ENCODE results near the gene SLC27A6.
"Not testable (repeated sequence)": the region's sequence is repeated elsewhere in the genome, so short reads cannot be mapped to it uniquely, and the experiment has no call there.

SLC27A6 gene, protein sequence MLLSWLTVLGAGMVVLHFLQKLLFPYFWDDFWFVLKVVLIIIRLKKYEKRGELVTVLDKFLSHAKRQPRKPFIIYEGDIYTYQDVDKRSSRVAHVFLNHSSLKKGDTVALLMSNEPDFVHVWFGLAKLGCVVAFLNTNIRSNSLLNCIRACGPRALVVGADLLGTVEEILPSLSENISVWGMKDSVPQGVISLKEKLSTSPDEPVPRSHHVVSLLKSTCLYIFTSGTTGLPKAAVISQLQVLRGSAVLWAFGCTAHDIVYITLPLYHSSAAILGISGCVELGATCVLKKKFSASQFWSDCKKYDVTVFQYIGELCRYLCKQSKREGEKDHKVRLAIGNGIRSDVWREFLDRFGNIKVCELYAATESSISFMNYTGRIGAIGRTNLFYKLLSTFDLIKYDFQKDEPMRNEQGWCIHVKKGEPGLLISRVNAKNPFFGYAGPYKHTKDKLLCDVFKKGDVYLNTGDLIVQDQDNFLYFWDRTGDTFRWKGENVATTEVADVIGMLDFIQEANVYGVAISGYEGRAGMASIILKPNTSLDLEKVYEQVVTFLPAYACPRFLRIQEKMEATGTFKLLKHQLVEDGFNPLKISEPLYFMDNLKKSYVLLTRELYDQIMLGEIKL

DNA sequence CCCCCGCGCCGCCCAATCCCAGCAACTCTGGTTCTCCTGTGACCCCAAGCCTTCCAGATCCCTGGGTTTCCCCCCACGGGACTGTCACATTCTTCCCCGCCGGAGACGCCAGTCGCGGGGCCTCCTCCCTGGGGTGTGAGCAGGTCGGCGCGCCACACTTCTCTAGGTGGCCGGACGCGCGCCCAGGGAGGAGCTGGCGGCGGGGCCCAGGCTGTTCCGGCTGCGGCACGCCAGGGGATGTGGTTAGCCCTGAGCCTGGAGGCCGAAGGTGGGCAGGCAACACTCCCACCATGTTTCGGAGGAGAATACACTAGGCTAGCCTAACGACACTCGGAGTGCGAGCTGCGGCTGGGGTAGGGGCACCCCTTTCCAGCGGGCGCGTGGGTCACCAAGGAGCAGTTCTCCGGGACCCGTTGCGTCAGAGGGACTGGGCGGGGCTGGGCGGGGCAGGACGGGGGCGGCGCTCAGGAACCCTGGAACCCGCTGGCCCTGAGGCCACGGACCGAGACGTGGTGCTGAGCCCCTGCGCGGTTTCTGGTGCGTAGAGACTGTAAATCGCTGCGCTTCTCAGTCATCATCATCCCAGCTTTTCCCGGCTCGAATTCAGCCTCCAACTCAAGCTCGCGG is at the start of gene SLC27A6:
Gene SLC27A6 (plus strand): TSS at position 478 of the 627 bp plus-strand sequence. CDS start 650 bp downstream, outside the sequence.
- DNase-seq, result no peak

DNA sequence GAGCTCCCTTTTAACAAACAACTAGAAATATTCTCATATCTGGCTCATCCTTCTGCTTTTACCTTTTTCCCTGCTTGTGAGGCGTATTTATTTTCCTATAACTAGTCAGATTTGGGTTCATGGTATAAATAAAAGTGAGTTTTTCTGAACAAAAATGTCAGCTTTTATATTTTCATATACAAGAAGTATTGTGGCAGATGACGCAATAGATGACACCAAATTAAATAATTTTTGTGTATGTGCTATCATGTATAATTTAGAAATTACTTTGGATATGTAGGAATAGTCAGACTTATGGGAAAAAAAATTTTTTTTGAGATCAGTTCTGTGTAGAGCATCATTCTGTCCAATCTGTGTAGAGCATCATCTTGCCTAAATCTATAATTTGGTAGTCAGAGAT is 45.7 kb upstream of the SLC27A6 start:
- DNase-seq, result no peak

DNA sequence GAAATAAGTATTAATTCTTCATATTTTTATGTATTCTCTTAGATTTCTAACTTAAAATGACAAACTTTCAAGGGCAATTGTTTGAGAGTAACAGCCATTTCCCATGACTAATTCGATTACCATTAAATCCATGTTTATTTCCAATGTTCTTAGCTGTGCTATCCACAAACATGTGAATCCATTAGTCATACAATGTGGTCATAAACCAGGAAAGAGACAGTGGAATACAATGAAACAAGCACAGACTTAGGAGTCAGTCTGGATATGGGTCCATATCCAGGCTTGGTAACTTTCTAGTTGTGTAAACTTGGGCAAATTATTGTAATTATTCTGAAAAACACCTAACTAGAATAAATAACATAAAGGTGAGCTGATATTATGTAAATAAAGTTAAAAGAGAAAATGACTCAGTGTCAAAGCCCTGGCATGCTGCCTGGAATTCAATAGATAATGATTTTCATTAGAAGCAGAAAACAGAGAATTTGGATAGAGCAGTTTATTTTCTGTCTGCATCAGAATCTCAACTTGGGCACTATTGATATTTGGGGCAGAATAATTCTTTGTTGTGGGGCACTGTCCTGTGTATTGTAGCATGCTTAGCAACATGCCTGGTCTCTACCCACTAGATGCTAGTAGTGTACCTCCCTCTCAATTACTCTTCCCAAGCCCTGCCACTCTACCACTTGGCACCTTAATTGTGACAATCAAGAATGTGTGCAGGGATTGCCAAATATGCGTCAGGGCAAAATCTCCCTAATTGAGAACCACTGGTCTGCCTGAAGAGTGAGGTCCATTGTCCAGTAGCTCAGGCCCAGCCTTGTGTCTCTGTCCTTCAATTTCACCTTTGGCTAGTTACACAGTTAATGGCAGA is 44.7 kb upstream of the SLC27A6 start:
- DNase-seq, result no peak

DNA sequence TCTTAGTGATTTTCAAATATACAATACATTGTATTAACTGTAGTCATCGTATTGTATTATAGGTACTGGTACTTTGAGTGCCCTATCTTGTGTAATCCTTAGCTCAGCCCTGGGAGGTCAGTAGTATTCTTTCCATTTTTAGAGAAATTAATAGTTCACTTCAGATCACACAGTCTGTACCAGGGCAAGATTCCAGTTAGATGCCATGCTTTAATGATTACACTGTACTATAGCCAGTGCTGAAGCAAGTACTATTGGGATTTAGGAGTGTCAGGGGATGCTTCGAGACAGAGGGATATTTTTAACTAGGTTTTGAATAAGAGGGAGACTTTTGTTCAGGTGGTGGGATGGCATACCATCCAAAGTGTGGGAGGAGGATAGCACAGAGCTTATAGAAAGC is 41.0 kb upstream of the SLC27A6 start:
- DNase-seq, result no peak

DNA sequence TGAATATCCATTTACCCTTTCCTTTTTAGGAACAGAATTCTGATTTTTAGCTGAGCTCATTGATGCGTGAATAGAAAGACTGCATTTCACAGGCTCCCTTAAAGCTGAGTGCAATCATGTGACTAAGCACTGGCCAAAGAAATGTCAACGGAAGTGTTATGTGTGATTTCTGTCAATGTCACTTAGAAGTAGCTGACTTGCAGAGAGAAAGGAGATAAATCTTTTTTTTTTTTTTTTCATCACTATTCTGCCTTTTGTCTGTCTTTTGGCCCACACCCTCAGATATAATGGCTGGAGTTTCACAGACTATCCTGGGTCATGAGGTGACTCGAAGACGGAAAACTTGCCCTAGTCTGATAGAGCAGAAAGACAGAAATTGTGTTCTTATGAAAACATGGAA is 39.3 kb upstream of the SLC27A6 start:
- no peak for DNase-seq

DNA sequence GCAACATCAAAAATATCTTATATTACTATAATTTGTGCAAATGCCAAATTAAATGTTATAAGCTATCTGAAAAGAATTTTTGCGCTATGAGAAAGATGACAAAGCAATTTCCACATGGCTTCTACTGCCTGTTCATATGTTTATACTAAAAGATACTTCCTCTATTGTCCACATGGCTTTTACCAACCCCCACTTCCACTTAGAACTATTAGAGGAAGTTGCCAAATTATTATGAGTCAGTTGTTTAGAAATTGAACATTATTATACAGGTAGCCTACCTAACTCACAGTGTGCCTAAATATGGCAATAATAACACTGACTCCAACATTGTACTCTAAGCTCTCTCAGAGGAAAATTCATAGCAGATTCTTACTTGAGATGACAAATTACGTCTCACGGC is 37.6 kb upstream of the SLC27A6 start:
- peak; percentile 48 for DNase-seq

DNA sequence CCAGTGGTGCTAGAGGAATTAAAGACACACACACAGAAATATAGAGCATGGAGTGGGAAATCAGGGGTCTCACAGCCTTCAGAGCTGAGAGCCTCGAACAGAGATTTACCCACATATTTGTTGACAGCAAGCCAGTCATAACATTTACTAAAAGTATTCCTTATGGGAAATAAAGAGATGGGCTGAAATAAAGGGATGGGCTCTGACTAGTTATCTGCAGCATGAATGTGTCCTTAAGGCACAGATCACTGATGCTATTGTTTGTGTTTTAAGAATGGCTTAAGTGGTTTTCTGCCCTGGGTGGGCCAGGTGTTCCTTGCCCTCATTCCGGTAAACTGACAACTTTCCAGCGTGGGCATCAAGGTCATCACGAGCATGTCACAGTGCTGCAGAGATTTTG is 33.1 kb upstream of the SLC27A6 start:
- not testable (repeated sequence) for DNase-seq

DNA sequence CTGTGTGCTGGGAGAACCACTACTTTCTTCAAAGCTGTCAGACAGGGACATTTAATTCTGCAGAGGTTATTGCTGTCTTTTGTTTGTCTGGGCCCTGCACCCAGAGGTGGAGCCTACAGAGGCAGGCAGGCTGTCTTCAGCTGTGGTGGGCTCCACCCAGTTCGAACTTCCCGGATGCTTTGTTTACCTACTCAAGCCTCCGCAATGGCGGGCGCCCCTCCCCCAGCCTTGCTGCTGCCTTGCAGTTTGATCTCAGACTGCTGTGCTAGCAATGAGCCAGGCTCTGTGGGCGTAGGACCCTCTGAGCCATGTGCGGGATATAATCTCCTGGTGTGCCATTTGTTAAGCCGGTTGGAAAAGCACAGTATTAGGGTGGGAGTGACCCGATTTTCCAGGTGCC is 22.2 kb upstream of the SLC27A6 start:
- not testable (repeated sequence) for DNase-seq

DNA sequence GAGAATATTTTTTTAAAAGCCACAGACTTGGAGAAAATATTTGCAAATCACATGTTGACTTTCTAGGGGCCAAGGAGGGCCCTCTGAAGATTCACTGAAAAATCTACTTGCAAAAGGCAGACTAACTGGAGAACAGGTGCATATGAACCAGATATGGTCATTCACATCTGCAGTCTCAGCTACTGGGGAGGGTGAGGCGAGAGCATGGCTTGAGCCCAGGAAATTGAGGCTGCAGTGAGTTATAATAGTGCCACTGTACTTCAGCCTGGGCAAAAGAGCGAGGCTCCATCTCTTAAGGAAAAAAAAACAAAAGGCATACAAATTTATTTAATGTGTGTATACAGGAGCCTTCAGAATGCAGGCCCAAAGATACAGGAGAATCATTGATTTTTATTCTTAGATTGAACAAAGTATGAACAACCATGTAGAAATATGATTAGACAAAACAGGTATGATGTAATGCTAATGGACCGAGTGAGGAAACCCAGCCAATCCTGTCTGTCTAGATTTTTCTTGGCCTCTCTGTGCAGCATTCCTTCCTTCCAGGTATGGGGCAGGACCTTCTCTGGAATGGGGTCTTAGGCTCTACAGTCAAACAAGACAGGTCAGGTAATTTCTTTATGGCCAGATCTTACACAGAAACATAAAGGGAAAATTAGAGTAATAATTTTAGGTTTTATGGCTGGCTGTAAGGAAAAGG is 15.3 kb upstream of the SLC27A6 start:
- no peak for DNase-seq

DNA sequence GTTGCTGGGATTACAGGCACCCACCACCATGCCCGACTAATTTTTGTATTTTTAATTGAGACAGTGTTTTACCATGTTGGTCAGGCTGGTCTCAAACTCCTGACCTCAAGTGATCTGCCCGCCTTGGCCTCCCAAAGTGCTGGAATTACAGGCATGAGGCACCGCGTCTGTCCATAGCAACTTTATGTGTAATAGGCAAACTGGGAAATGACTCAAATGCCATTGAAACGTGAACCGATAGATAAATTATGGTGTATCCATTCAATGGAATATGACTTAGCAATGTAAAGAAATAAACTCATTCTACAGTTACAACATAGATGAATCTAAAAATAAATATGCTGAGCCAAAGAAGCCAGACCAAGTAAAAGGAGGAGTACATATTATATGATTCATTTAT is 14.0 kb upstream of the SLC27A6 start:
- not testable (repeated sequence) for DNase-seq

DNA sequence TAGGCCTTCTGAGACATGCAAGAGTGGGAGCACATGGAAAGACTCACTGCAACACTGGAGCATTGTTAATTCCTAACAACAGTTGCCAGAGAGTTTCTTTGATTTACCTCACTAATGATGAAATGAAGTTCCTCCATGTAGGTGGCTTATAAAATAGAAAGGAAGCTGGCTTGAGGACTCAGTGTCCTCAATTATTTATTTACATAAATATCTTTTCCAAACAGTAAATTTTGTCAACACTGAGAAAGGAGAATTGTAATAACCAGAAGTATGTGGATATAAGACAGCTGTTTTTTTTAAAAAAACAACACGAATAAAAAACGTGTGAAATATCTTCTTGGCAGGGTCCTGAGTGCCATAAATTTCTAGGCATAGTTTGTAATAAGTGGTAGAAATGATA is 9.1 kb upstream of the SLC27A6 start:
- no peak for DNase-seq

DNA sequence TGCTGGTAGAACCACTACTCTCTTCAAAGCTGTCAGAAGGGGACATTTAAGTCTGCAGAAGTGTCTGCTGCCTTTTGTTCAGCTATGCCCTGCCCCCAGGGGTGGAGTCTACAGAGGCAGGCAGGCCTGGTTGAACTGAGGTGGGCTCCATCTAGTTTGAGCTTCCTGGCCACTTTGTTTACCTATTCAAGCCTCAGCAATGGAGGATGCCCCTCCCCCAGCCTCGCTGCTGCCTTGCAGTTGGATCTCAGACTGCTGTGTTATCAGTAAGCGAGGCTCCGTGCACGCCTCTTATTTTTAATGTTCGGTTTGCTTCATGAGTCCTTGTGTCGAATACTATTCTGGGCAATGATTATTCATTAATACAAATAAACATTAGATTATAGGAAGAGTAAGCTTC is 3.1 kb upstream of the SLC27A6 start:
- no peak for DNase-seq

DNA sequence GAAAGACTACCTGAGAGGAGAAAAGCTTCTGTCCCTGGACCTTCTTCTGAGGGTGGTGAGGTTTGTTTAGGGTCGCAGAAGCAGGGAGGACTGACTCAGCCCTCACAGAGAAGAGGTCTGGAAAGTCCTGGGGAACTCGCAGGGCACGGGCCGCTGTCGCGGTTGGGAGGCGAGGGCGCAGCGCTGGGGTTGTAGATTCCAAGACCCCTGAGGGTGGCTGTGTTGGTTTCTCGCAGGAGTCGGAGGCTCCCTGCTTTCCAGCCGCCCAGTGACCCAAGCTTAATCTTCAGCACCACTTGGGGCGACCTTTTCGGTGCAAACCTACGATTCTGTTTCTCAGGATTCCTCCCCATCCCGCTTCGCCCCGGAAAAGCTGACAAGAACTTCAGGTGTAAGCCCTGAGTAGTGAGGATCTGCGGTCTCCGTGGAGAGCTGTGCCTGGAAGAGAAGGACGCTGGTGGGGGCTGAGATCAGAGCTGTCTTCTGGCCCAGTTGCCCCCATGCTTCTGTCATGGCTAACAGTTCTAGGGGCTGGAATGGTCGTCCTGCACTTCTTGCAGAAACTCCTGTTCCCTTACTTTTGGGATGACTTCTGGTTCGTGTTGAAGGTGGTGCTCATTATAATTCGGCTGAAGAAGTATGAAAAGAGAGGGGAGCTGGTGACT is 482 bp downstream of the SLC27A6 start:
- DNase-seq, result no peak

DNA sequence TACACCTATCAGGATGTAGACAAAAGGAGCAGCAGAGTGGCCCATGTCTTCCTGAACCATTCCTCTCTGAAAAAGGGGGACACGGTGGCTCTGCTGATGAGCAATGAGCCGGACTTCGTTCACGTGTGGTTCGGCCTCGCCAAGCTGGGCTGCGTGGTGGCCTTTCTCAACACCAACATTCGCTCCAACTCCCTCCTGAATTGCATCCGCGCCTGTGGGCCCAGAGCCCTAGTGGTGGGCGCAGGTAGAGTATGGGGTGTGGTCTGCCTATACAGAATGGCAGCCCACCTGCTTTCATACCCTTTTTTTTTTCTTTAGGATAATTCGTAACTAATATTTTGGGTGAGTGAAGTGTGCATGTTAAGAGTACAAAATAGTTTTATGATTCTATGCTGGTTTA is 1.1 kb downstream of the SLC27A6 start:
- no peak for DNase-seq

DNA sequence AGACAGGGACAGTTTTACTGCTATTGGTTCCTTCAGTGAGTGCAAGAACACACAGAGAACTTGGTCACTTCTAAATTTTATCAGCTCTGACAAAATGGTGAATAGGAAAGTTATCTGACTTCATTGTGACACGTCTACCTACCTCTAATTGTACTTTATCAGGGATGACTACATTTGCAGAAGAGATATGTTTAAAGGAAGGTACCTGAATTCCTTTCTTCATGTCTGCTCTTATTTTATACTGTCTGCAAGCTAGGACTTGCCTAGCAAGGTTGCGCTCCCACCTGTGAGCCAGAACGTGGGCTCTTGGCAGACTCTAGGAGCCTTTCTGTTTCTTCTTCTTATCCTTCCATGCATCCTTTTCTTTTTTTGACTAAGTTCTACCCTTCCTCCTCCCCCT is 1.6 kb downstream of the SLC27A6 start:
- DNase-seq, result no peak

DNA sequence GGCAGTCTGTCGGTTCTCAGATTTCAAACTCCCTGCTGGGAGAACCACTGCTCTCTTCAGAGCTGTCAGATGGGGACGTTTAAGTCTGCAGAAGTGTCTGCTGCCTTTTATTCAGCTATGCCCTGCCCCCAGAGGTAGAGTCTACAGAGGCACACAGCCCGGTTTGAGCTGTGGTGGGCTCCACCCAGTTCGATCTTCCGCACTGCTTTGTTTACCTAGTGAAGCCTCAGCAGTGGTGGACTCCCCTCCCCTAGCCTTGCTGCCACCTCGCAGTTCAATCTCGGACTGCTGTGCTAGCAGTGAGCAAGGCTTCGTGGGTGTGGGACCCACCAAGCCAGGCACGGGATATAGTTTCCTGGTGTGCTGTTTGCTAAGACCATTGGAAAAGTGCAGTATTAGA is 8.0 kb downstream of the SLC27A6 start:
- DNase-seq, result no peak

DNA sequence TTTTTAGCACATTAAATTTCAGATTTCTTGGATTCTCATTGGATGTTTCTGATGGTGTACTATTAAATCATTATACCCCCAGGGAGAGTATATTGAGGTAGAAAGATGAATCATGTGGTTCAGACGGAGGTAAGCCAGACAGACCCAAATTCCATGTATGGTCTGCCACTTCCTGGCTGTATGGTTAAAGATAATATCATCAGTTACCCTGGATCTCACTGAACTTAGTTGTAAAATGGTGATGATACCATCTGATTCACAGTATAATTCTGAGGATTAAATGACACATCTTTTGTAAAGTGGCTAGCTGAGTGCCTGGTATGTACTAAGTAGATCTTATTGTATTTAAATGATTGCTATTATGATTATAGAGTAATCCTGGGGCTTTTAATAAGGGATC is 9.3 kb downstream of the SLC27A6 start:
- DNase-seq, result no peak

DNA sequence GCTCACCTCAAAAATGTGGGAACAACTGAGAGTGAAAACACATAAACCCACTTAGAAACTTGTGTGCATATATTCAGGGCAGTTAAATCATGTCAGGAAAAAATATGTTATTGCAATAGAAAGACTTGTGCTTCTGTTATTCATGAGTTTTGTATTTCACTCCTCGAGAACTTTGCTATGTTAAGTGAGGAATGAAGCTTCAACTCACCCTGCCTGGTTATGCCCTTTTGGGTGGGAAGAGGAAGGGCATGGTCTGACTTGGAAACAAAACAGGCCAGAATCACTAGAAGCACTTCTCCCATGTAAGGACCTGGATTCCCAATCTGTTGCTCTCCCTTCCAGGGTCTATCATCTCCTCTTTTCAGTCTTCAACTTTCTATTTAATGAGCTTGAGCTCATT is 14.5 kb downstream of the SLC27A6 start:
- no peak for DNase-seq

DNA sequence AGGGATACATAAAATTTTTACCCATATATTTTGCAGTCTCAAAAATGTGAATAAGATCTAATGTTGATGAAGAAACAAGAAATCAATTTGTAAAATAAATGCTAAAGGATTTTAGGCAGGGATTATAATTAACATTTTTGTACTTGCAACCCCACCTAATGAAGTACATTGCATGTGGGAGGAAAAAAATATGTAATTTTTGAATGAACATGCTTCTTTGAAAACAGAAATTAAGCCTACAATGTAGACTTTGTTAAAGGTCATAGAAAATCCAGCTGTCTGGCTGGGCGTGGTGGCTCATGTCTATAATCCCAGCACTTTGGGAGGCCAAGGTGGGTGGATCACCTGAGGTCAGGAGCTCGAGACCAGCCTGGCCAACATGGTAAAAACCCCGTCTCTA is 15.6 kb downstream of the SLC27A6 start:
- DNase-seq, result no peak

DNA sequence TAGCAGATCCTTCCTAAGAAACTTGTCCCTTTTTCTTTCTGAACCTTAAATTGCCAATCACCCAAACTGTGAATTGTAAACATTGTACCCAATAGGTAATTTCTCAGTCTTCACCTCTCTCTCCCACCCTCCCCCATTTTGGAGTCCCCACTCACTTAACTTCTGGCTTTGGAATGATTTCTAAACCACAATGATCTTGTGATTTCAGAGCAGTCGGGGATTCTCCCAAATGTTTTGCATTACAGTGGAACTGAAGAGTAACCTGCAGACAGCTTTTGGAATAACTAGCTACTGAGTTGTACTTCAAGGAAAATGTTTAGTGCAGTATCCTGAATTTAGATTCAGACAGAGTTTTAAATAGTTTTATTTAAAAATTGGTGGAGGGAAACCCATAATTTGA is 19.2 kb downstream of the SLC27A6 start:
- no peak for DNase-seq

DNA sequence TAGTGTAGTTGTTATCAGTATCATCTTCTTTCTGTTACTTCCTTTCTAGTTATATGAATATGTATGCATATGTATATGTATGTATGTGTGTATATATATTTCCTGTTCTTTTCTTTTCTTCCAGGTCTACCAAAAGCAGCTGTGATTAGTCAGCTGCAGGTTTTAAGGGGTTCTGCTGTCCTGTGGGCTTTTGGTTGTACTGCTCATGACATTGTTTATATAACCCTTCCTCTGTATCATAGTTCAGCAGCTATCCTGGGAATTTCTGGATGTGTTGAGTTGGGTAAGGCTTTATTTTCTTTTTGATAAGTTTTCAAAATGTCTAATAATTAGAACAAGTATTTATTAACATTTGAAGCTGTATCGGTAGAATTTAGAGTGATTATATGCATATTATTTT is 23.2 kb downstream of the SLC27A6 start:
- DNase-seq, result no peak
